IMR-90 (cell line): ENCODE results near the gene ARHGAP8. TPM values are rescaled to one million over a fixed set of nuclear protein-coding genes. Genes with fewer than 3 reads are reported as not detected.

ENCODE experiments used
- ATAC-seq: fragments of 200-7000 bp; cut with Tn5 transposase; 2 replicates; pipeline ENCODE4 v1.9.1; 2020; ENCODE audit warnings: low read depth, mild to moderate bottlenecking, moderate library complexity
- BruUV-seq: library from RNA; stranded (reverse); fragments of 400-500 nt; replicated peaks from 2 replicates; lab custom pipeline; 2021; lab: Mats Ljungman, UMichigan
- CTCF ChIA-PET: fragments of 300-600 bp; formaldehyde crosslinking; extraction: SDS; loops from one replicate; lab custom pipeline; 2021; ENCODE audit warnings: antibody characterized with exemption; lab: Yijun Ruan, JAX
- POLR2A ChIA-PET: fragments of 300-600 bp; sonication (Branson Sonifier 250); formaldehyde crosslinking; loops from one replicate; lab custom pipeline; 2022; ENCODE audit warnings: antibody characterized with exemption; ENCODE audit not compliant: unreplicated experiment; lab: Charles Lee
- DNase-seq: peaks from one replicate; pipeline ENCODE4 v3.0.0; 2013
- H2AFZ ChIP-seq: replicated peaks from 2 replicates; pipeline ENCODE3; 2013; ENCODE audit warnings: low read length, mild to moderate bottlenecking; ENCODE audit not compliant: poor library complexity
- H2AK5ac ChIP-seq: 2 replicates; pipeline ENCODE4 v1.6.1; 2013; ENCODE audit warnings: low read depth, low read length, inconsistent platforms
- H2AK9ac ChIP-seq: replicated peaks from 2 replicates; pipeline ENCODE3; 2013; ENCODE audit warnings: mild to moderate bottlenecking, low read depth, low read length, moderate library complexity; ENCODE audit not compliant: poor library complexity
- H2BK120ac ChIP-seq: 2 replicates; pipeline ENCODE4 v1.6.1; 2013; ENCODE audit warnings: low read depth, low read length, inconsistent platforms
- H2BK15ac ChIP-seq: 3 replicates; pipeline ENCODE4 v1.6.1; 2013; ENCODE audit warnings: low read depth, low read length, inconsistent platforms
- H2BK20ac ChIP-seq: 2 replicates; pipeline ENCODE4 v1.6.1; 2013; ENCODE audit warnings: low read depth, mild to moderate bottlenecking, inconsistent platforms, low read length, moderate library complexity
- H2BK5ac ChIP-seq: 2 replicates; pipeline ENCODE4 v1.6.1; 2013; ENCODE audit warnings: mild to moderate bottlenecking, low read depth, low read length, inconsistent platforms; ENCODE audit not compliant: poor library complexity, severe bottlenecking
- H3K14ac ChIP-seq: replicated peaks from 2 replicates; pipeline ENCODE4 v1.6.1; 2013; ENCODE audit warnings: low read depth, low read length, inconsistent platforms
- H3K18ac ChIP-seq: 2 replicates; pipeline ENCODE4 v1.6.1; 2013; ENCODE audit warnings: low read depth, low read length, control low read depth
- H3K23ac ChIP-seq: 2 replicates; pipeline ENCODE4 v1.6.1; 2013; ENCODE audit warnings: low read depth, low read length, inconsistent platforms
- H3K27ac ChIP-seq: 2 replicates; pipeline ENCODE4 v1.5.1; 2013; ENCODE audit warnings: mild to moderate bottlenecking, control low read depth, low read length; ENCODE audit not compliant: insufficient read depth
- H3K27me3 ChIP-seq: 2 replicates; pipeline ENCODE4 v1.6.1; 2013; ENCODE audit warnings: low read length; ENCODE audit not compliant: control insufficient read depth, insufficient read depth
- H3K36me3 ChIP-seq: 2 replicates; pipeline ENCODE4 v1.6.1; 2013; ENCODE audit warnings: low read length, mixed read lengths; ENCODE audit not compliant: control insufficient read depth, insufficient read depth
- H3K4ac ChIP-seq: 2 replicates; pipeline ENCODE4 v1.6.1; 2013; ENCODE audit warnings: low read depth, low read length, inconsistent platforms
- H3K4me1 ChIP-seq: 2 replicates; pipeline ENCODE4 v1.6.1; 2013; ENCODE audit warnings: low read length, mixed read lengths; ENCODE audit not compliant: control insufficient read depth, insufficient read depth
- H3K4me2 ChIP-seq: 2 replicates; pipeline ENCODE4 v1.6.1; 2013; ENCODE audit warnings: low read depth, mild to moderate bottlenecking, control low read depth, low read length, moderate library complexity
- H3K4me3 ChIP-seq: 2 replicates; pipeline ENCODE4 v1.5.1; 2013; ENCODE audit warnings: low read depth, mild to moderate bottlenecking, control low read depth, low read length, moderate library complexity; ENCODE audit not compliant: insufficient read depth
- H3K56ac ChIP-seq: 2 replicates; pipeline ENCODE4 v1.6.1; 2013; ENCODE audit warnings: low read length, inconsistent platforms; ENCODE audit not compliant: insufficient read depth; ENCODE audit errors: extremely low read depth
- H3K79me1 ChIP-seq, 2 experiments: 2 replicates each; pipeline ENCODE4 v1.6.1; 2013; ENCODE audit warnings: low read length in 2 of 2, inconsistent platforms in 1 of 2, low read depth in 1 of 2
- H3K9ac ChIP-seq: 2 replicates; pipeline ENCODE4 v1.6.1; 2013; ENCODE audit warnings: low read depth, low read length, control low read depth
- H3K9me1 ChIP-seq: 2 replicates; pipeline ENCODE4 v1.6.1; 2013; ENCODE audit warnings: low read length, inconsistent platforms; ENCODE audit not compliant: insufficient read depth
- H3K9me3 ChIP-seq: 2 replicates; pipeline ENCODE4 v1.6.1; 2013; ENCODE audit warnings: low read length; ENCODE audit not compliant: control insufficient read depth, insufficient read depth
- H4K20me1 ChIP-seq: 2 replicates; pipeline ENCODE4 v1.6.1; 2013; ENCODE audit warnings: low read length, inconsistent platforms; ENCODE audit not compliant: insufficient read depth
- H4K5ac ChIP-seq: 2 replicates; pipeline ENCODE4 v1.6.1; 2013; ENCODE audit warnings: mild to moderate bottlenecking, low read depth, low read length, control low read depth
- H4K8ac ChIP-seq, 2 experiments: 2 replicates each; pipeline ENCODE4 v1.6.1; 2013; ENCODE audit warnings: low read depth in 2 of 2, low read length in 2 of 2, control low read depth in 1 of 2, inconsistent platforms in 1 of 2
- H4K91ac ChIP-seq: 2 replicates; pipeline ENCODE4 v1.6.1; 2013; ENCODE audit warnings: low read depth, low read length, inconsistent platforms; ENCODE audit not compliant: insufficient read depth
- BHLHE40 ChIP-seq: fragments of 150-350 bp; IDR thresholded peaks from 2 replicates; pipeline ENCODE4 v1.6.1; 2016; ENCODE audit warnings: mild to moderate bottlenecking, low read depth, low read length
- ELK1 ChIP-seq: fragments of 150-350 bp; IDR thresholded peaks from 2 replicates; pipeline ENCODE4 v1.6.1; 2016; ENCODE audit warnings: low read depth, mild to moderate bottlenecking, low read length, moderate library complexity, borderline replicate concordance
- NFE2L2 ChIP-seq: fragments of 150-350 bp; IDR thresholded peaks from 2 replicates; pipeline ENCODE4 v1.6.1; 2016; ENCODE audit warnings: low read depth, mild to moderate bottlenecking, low read length
- POLR2A ChIP-seq: IDR thresholded peaks from 2 replicates; pipeline ENCODE4 v1.6.1; 2012; ENCODE audit warnings: mild to moderate bottlenecking, low read depth, low read length
- RFX5 ChIP-seq: IDR thresholded peaks from 2 replicates; pipeline ENCODE4 v1.8.0; 2012; ENCODE audit warnings: low read depth, mild to moderate bottlenecking, low read length, moderate library complexity
- SMC3 ChIP-seq: fragments of 150-350 bp; IDR thresholded peaks from 2 replicates; pipeline ENCODE4 v1.6.1; 2016; ENCODE audit warnings: low read depth, mild to moderate bottlenecking, antibody characterized with exemption, low read length, moderate library complexity
- USF2 ChIP-seq: fragments of 150-350 bp; IDR thresholded peaks from 2 replicates; pipeline ENCODE4 v1.6.1; 2017; ENCODE audit warnings: mild to moderate bottlenecking, antibody characterized with exemption, low read length, low read depth
- WGBS, 2 experiments: methylation state at CpG; one replicate each; pipeline versions ENCODE4 v1.1.5 to v1.1.7; 2013; ENCODE audit warnings: missing lambda C conversion rate in 2 of 2; ENCODE audit not compliant: insufficient read length in 1 of 2; ENCODE audit errors: extremely low coverage in 2 of 2; 5-methylcytosine and 5-hydroxymethylcytosine counted together
- dilution Hi-C: fragments of 300-500 bp; cut with HindIII; formaldehyde crosslinking; loops from one replicate; pipeline ENCODE4 v1.14.3; 2018; ENCODE audit warnings: low sequenced_read_pairs; ENCODE audit not compliant: unreplicated experiment
- in situ Hi-C: fragments of 300-500 bp; cut with MboI; formaldehyde crosslinking; loops from 3 replicates; pipeline ENCODE4 v1.14.3; 2019; ENCODE audit warnings: low sequenced_read_pairs, inconsistent platforms, mixed read lengths
- intact Hi-C: fragments of 100-400 bp; cut with micrococcal nuclease; formaldehyde crosslinking; loops from 2 replicates; pipeline ENCODE4 v1.10.0; 2022
- polyA plus RNA-seq, 3 experiments: library from polyadenylated mRNA; depleted of rRNA; stranded (reverse); fragments of >200 nt; gene quantifications; 2 replicates each; pipeline ENCODE4 v1.2.3, GENCODE V29; 2012; ENCODE audit warnings: low replicate concordance in 1 of 3
- total RNA-seq: library from RNA; depleted of rRNA; stranded (reverse); fragments of >200 nt; gene quantifications from 2 replicates; pipeline ENCODE4 v1.2.3, GENCODE V29; 2012

Gene ARHGAP8
- total and polyA plus RNA-seq, 2 of the 4 experiments (the other 2 are of a cell fraction), result 0.18 to 0.21 TPM

GRCh38 chr22:44894782-44895181 lies 142.4 kb downstream of the ARHGAP8 start:
- Histone ChIP-seq H2AK9ac (no peak overlapping the region), H3K36me3 (no peaks in the 10 kb centered on the region), H2AK5ac (no peak overlapping the region), H3K56ac (no peak overlapping the region), H2BK5ac (no peak overlapping the region), H4K5ac (no peak overlapping the region), H2BK15ac (no peak overlapping the region), H3K27ac (no peak overlapping the region), H4K8ac (no peak overlapping the region), H2BK120ac (no peak overlapping the region), H3K23ac (no peak overlapping the region), H2BK20ac (no peak overlapping the region), H3K4me2 (no peak overlapping the region), H3K4ac (no peak overlapping the region), H3K9me3 (no peaks in the 10 kb centered on the region), H2AFZ (no peak overlapping the region), H3K4me1 (no peaks in the 10 kb centered on the region), H3K79me1 (no peaks in the 10 kb centered on the region), H4K91ac (no peak overlapping the region), H3K18ac (no peak overlapping the region), H3K4me3 (no peak overlapping the region), H3K27me3 (peaks cover 3% of the 10 kb centered on the region; the same call in 1 of the 2 replicates), H3K9ac (no peak overlapping the region), H3K14ac (no peak overlapping the region), H4K20me1 (no peaks in the 10 kb centered on the region), H3K9me1 (no peaks in the 10 kb centered on the region)
- intact Hi-C loops (no loop called here), in situ Hi-C loops (no loop called here), dilution Hi-C loops (no loop called here)
- no CpG with 5 or more reads among the region's 14 CpGs for WGBS, 2 experiments
- no peak for TF ChIP-seq RFX5
- TF ChIP-seq ELK1, result no peak
- TF ChIP-seq BHLHE40, result no peak
- TF ChIP-seq USF2, result no peak
- TF ChIP-seq POLR2A, result no peak
- no peak for TF ChIP-seq SMC3
- no peak for TF ChIP-seq NFE2L2
- ChIA-PET POLR2A (no interaction called here), CTCF (no interaction called here)
- DNase-seq (no peak), ATAC-seq (no peak)
- no TSS peak for BruUV-seq
